DND-41 (cell line): Measurements from ENCODE around the gene SLC29A2.
A peak's percentile ranks its signal among the peaks of the same experiment; 100 is the strongest.

ENCODE experiments used
- ATAC-seq: fragments of 200-7000 bp; cut with Tn5 transposase; 3 replicates; pipeline ENCODE4 v1.9.1; 2021; ENCODE audit warnings: low read depth; ENCODE audit not compliant: insufficient read depth
- DNase-seq: peaks from one replicate; pipeline ENCODE4 v3.0.0-alpha.2; 2020
- H2AFZ ChIP-seq: 2 replicates; pipeline ENCODE4 v1.6.0; 2012; ENCODE audit warnings: low read depth, low read length
- H3K27ac ChIP-seq: 2 replicates; pipeline ENCODE4 v1.5.1; 2012; ENCODE audit warnings: low read length, inconsistent platforms
- H3K27me3 ChIP-seq: fragments of 200-600 bp; sonication (generic); 2 replicates; pipeline ENCODE4 v1.6.0; 2012; ENCODE audit warnings: low read length, mild to moderate bottlenecking, inconsistent platforms; ENCODE audit not compliant: insufficient read depth, poor library complexity
- H3K36me3 ChIP-seq: 2 replicates; pipeline ENCODE4 v1.5.1; 2012; ENCODE audit warnings: low read length, inconsistent platforms; ENCODE audit not compliant: insufficient read depth
- H3K4me1 ChIP-seq: 2 replicates; pipeline ENCODE4 v1.5.1; 2012; ENCODE audit warnings: mild to moderate bottlenecking, low read length; ENCODE audit not compliant: insufficient read depth
- H3K4me2 ChIP-seq: 2 replicates; pipeline ENCODE4 v1.6.0; 2012; ENCODE audit warnings: mild to moderate bottlenecking, moderate library complexity, low read length, inconsistent platforms; ENCODE audit not compliant: insufficient read depth
- H3K4me3 ChIP-seq, 2 experiments: fragments of 200-600 bp in 1 of 2; shearing (Covaris generic) in 1 of 2; 2 replicates each; pipeline ENCODE4 v1.5.1; 2012 to 2016; ENCODE audit warnings: inconsistent platforms in 2 of 2, low read length in 2 of 2, mild to moderate bottlenecking in 2 of 2, low read depth in 1 of 2, moderate library complexity in 1 of 2
- H3K79me2 ChIP-seq: 2 replicates; pipeline ENCODE4 v1.6.0; 2012; ENCODE audit warnings: low read length, inconsistent platforms; ENCODE audit not compliant: insufficient read depth
- H3K9ac ChIP-seq: 2 replicates; pipeline ENCODE4 v1.6.0; 2012; ENCODE audit warnings: low read depth, mild to moderate bottlenecking, inconsistent platforms, low read length, moderate library complexity
- H3K9me3 ChIP-seq: 2 replicates; pipeline ENCODE4 v1.5.1; 2012; ENCODE audit warnings: low read length, moderate library complexity, mild to moderate bottlenecking, inconsistent platforms; ENCODE audit not compliant: insufficient read depth, severe bottlenecking
- H4K20me1 ChIP-seq: 2 replicates; pipeline ENCODE4 v1.6.0; 2012; ENCODE audit warnings: low read length; ENCODE audit not compliant: insufficient read depth
- CTCF ChIP-seq: IDR thresholded peaks from 2 replicates; pipeline ENCODE4 v1.5.1; 2012; ENCODE audit warnings: borderline replicate concordance, low read length, moderate library complexity, mild to moderate bottlenecking; ENCODE audit not compliant: poor library complexity, severe bottlenecking; ENCODE audit errors: extremely low read depth
- EZH2 ChIP-seq: IDR thresholded peaks from 3 replicates; pipeline ENCODE4 v1.6.1; 2012; ENCODE audit warnings: borderline replicate concordance, low read depth, mild to moderate bottlenecking, moderate library complexity, low read length, inconsistent platforms; ENCODE audit not compliant: severe bottlenecking

Gene SLC29A2

GRCh38 chr11:66408488-66409214 lies 37.1 kb upstream of the SLC29A2 start:
- H3K36me3 ChIP-seq = no peaks in the 10 kb centered on the region
- H2AFZ ChIP-seq = 0 out of 2 replicates have a peak overlapping the region, but pooled peaks have one; percentile 30
- peaks cover 12% of the 10 kb centered on the region; the same call in 1 of the 2 replicates for H4K20me1 ChIP-seq
- peak overlapping the region; percentile 6 to 57; a peak in 3 of 4 replicates for H3K4me3 ChIP-seq
- peak overlapping the region; percentile 91 for H3K4me2 ChIP-seq
- ATAC-seq (peak; percentile 91), DNase-seq (peak; percentile 92)
- peaks cover 4% of the 10 kb centered on the region for H3K27me3 ChIP-seq
- peak overlapping the region; percentile 41 for H3K9ac ChIP-seq
- TF ChIP-seq CTCF (peak; percentile 99), EZH2 (no peak)
- H3K4me1 ChIP-seq = peaks cover 12% of the 10 kb centered on the region
- no peaks in the 10 kb centered on the region for H3K9me3 ChIP-seq
- H3K79me2 ChIP-seq = no peaks in the 10 kb centered on the region
- H3K27ac ChIP-seq = no peak overlapping the region

GRCh38 chr11:66407651-66408050 lies 36.1 kb upstream of the SLC29A2 start:
- Histone ChIP-seq H3K36me3 (no peaks in the 10 kb centered on the region), H3K27ac (no peak overlapping the region), H2AFZ (no peak overlapping the region), H3K9me3 (no peaks in the 10 kb centered on the region), H3K4me3 (no peak overlapping the region), H3K79me2 (no peaks in the 10 kb centered on the region), H3K27me3 (peaks cover 8% of the 10 kb centered on the region), H3K4me1 (peaks cover 12% of the 10 kb centered on the region), H4K20me1 (peaks cover 10% of the 10 kb centered on the region; the same call in 1 of the 2 replicates), H3K9ac (no peak overlapping the region), H3K4me2 (no peak overlapping the region)
- DNase-seq (no peak), ATAC-seq (no peak)
- TF ChIP-seq EZH2 (no peak), CTCF (no peak)

GRCh38 chr11:66393954-66394353 lies 22.4 kb upstream of the SLC29A2 start:
- TF ChIP-seq CTCF (no peak), EZH2 (no peak)
- Histone ChIP-seq H3K27me3 (no peaks in the 10 kb centered on the region), H3K9me3 (no peaks in the 10 kb centered on the region), H3K4me1 (no peaks in the 10 kb centered on the region), H2AFZ (no peak overlapping the region), H3K9ac (no peak overlapping the region), H3K27ac (no peak overlapping the region), H3K36me3 (no peaks in the 10 kb centered on the region), H3K4me2 (no peak overlapping the region), H3K79me2 (no peaks in the 10 kb centered on the region), H4K20me1 (no peaks in the 10 kb centered on the region), H3K4me3 (no peak overlapping the region)
- ATAC-seq (no peak), DNase-seq (no peak)
